ENCODE data around the gene TCF7L2.

The TCF7L2 gene

DNA sequence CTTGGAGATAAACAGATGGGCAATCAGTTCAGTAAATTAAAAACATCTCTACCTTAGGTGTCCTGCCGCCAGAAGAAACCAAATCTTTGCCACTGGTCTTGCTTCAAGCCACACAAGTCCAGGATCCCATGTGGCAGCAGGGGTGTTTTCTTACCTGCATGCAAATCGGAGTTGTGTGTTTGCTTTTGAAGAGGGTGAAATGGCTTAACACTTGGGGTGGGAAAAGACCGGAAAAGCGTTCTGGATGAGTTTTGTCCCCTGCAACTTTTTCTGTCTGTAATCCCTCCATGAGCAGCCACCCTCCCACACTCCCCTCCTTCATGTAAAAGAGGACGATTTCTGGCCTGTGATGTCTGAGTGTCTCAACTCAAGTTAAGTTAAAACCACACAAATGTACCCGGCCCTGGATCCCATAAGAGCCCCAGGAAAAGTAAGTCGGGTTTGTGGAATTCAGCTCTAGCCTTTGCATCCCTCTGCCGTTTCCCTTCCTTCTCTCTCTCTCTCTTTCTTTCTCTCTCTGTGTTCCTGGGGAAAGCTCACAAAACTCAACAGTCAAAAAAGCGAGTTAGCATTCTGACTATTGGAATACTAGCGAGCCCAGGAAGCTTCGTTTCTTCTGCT, 178.5 kb downstream of the TCF7L2 start:
- DNase-seq: no peak

- DNase-seq: no peak
Observed at GRCh38 chr10:113129117-113129516, 179.1 kb downstream of the TCF7L2 start.

- no peak for DNase-seq
Observed at GRCh38 chr10:113130014-113130641, 180.1 kb downstream of the TCF7L2 start.

DNA sequence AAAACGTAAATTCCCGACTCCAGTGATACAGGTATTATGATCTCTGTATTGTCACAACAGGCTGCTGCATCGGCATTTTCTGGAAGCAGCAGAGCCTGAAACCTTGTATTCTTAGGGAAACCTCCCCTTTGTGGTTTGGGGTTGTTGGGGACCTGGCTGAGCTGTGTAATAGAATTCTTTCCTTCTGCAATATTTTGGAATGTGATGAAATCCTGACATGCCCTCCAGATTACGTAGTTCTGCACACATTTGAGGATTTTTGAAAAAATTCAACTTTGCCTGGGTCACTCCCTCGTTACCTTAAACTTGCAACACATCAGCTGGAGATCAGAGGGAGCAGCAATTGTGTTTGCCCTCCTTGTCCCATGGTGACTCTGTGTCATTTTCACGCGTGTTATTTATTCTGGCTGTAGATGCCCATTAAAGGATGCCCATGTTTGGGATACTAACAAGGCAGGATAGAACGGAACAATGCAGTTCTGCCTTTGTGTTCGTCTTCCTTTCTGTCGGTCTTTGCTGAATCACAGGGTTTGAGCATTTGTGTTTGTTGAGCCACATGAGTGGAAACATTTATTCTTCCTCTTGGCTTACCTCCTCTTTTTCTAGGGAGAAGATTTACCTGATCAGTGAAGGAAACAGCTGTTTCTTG, 181.7 kb downstream of the TCF7L2 start:
- no peak for DNase-seq

DNA sequence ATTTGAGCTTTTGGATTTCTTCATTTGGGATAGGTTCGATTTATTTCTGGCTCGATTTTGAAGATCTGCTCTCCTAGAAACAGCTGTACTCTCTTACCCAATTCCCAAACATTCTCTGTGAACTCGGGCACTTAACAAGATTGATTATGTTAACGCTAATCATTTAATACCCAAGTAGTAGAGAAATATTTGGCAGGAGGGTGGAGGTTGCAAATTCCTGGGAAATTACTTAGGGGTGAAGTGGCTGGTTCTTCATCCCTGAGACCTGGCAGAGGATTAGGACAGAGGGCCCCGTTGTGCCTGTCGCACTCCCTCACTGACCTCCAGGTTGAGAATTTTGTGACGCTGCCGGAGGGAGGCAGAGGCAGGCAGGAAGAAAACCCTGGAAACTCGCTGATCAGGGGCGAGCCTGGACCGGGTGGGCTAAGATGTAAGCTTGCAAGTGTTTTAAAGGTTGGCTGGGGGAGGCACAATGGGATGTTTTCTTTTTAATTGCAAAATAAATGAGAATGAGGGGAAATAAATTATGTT, 182.6 kb downstream of the TCF7L2 start:
- no peak for DNase-seq

GRCh38 chr10:113133497-113134115, 183.6 kb downstream of the TCF7L2 start:
- no peak for DNase-seq

GRCh38 chr10:113135025-113135424, 185.0 kb downstream of the TCF7L2 start:
- DNase-seq: no peak

GRCh38 chr10:113137941-113138685, 188.1 kb downstream of the TCF7L2 start:
- no peak for DNase-seq

GRCh38 chr10:113138937-113139585, 189.0 kb downstream of the TCF7L2 start:
- no peak for DNase-seq

DNA sequence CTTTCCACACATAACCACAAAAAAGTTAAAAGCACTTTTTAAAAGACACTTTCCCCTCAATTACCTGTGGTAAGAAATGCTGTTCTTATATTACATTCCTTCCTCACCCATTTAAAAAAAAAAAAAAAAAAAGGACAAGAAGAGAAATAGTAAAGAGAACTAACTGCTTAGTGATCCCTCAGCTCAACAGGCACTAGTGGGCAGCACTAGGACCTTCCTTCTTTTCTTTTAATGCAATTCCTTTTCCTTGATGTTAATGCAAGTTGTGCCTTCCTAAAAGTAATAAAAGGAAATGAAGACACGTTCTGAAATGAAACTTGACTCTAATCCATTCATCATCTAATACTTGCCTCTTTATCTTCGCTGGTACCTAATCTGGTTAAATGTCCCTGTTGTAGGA, 189.7 kb downstream of the TCF7L2 start:
- no peak for DNase-seq

- no peak for DNase-seq
Observed at GRCh38 chr10:113140143-113141011, 190.3 kb downstream of the TCF7L2 start.

DNA sequence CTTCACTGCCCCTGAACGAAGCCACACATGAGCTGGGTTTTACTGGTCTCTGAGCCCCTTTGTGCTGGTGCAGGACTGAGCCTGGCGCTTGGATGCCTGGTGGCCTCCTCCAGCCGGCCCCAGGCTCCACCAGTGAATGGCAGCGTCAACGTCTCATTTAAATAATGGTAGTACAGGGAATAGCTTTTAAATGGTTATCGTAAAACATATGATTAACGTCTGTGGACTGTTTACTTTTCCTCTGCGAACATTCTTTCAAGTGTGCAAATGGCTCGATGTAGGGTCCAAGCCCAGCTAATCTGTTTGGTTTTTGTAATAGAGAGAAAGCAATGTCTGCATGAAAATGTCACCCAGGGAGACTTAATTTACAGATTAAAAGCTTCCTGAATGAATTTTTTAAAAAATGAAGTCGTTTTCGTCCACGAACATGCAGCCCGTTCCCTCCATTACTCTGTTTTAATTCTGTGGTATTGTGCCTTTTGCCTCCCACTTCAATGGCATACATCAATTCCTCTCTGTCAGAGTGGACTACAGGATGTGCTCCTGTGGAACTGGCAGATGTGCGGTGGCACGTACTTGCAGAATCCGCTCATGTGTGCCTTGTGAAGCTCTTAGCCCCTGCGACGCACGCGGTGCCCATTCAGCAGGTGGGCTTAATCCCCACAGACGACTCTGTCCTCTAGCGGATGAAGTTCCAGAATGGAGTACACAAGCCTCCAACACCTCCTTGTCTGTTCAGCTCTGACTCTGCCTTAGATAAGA, 192.7 kb downstream of the TCF7L2 start:
- DNase-seq: no peak

- no peak for DNase-seq
Observed at GRCh38 chr10:113144576-113144975, 194.5 kb downstream of the TCF7L2 start.

- DNase-seq: no peak
Observed at GRCh38 chr10:113148071-113148825, 198.2 kb downstream of the TCF7L2 start.

GRCh38 chr10:113148901-113149300, 198.9 kb downstream of the TCF7L2 start:
- DNase-seq: no peak

DNA sequence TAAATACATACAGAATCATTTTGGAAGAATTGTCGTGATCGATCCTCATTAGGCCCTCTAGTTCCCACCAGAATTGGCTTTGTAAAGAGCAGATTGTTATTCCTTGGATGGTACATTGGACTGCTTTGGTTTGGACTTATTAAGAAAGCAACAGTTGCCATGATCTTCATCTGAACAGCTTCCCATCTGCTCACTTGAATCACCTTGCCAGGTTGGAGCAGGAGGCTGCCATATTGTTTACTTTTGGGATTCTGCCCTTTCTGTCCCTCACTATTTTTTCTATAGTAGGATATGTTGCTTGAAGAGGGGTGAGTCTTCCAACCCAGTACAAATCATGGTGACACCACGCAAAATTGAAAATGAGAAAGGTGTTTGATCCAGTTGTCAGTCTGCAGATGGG, 199.6 kb downstream of the TCF7L2 start:
- no peak for DNase-seq

- DNase-seq: no peak
Observed at GRCh38 chr10:113151190-113151666, 201.2 kb downstream of the TCF7L2 start.

- DNase-seq: no peak
Observed at GRCh38 chr10:113153493-113154102, 203.6 kb downstream of the TCF7L2 start.

- no peak for DNase-seq
Observed at GRCh38 chr10:113157441-113157840, 207.4 kb downstream of the TCF7L2 start.
